ENCODE measurements around the gene SP100. TPM values are rescaled to one million over a fixed set of nuclear protein-coding genes. Genes with fewer than 3 reads are reported as not detected.

SP100 gene
- total RNA-seq, 1 experiment from 2014 or later, result 110 TPM

GRCh38 chr2:230542751-230543150 is 126.8 kb downstream of the SP100 start:
- no TSS peak for BruUV-seq (replicated peaks)
- Mint-ChIP-seq H3K4me1 (ENCODE audit: low read depth, unreplicated experiment) (no peaks in the 10 kb centered on the region), H3K4me3 (ENCODE audit: low read depth, unreplicated experiment) (no peak overlapping the region), H3K27ac (ENCODE audit: unreplicated experiment) (no peak overlapping the region), H3K36me3 (ENCODE audit: insufficient read depth, unreplicated experiment) (peaks cover 4% of the 10 kb centered on the region), H3K9me3 (ENCODE audit: low read depth, unreplicated experiment) (peaks cover 7% of the 10 kb centered on the region), H3K27me3 (ENCODE audit: unreplicated experiment) (no peaks in the 10 kb centered on the region)
- TF ChIP-seq, protein P1, sequence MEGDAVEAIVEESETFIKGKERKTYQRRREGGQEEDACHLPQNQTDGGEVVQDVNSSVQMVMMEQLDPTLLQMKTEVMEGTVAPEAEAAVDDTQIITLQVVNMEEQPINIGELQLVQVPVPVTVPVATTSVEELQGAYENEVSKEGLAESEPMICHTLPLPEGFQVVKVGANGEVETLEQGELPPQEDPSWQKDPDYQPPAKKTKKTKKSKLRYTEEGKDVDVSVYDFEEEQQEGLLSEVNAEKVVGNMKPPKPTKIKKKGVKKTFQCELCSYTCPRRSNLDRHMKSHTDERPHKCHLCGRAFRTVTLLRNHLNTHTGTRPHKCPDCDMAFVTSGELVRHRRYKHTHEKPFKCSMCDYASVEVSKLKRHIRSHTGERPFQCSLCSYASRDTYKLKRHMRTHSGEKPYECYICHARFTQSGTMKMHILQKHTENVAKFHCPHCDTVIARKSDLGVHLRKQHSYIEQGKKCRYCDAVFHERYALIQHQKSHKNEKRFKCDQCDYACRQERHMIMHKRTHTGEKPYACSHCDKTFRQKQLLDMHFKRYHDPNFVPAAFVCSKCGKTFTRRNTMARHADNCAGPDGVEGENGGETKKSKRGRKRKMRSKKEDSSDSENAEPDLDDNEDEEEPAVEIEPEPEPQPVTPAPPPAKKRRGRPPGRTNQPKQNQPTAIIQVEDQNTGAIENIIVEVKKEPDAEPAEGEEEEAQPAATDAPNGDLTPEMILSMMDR (IDR thresholded peaks at IDR 0.05; ENCODE audit: unreplicated experiment), result no peak
- intact Hi-C loops (cut with micrococcal nuclease; ENCODE audit: unreplicated experiment), result no loop called here
- CTCF ChIA-PET, result no interaction called here
- no peak for DNase-seq

GRCh38 chr2:230552181-230552580 is 136.2 kb downstream of the SP100 start:
- peak; percentile 8 for DNase-seq
- TF ChIP-seq, protein P1 (IDR thresholded peaks at IDR 0.05; ENCODE audit: unreplicated experiment), result no peak
- Mint-ChIP-seq H3K4me1 (ENCODE audit: low read depth, unreplicated experiment) (peaks cover 9% of the 10 kb centered on the region), H3K27ac (ENCODE audit: unreplicated experiment) (no peak overlapping the region), H3K4me3 (ENCODE audit: low read depth, unreplicated experiment) (no peak overlapping the region), H3K27me3 (ENCODE audit: unreplicated experiment) (no peaks in the 10 kb centered on the region), H3K9me3 (ENCODE audit: low read depth, unreplicated experiment) (peaks cover 2% of the 10 kb centered on the region), H3K36me3 (ENCODE audit: insufficient read depth, unreplicated experiment) (no peaks in the 10 kb centered on the region)
- intact Hi-C loops (cut with micrococcal nuclease; ENCODE audit: unreplicated experiment), result no loop called here
- no TSS peak for BruUV-seq (replicated peaks)
- CTCF ChIA-PET, result no interaction called here

DNA sequence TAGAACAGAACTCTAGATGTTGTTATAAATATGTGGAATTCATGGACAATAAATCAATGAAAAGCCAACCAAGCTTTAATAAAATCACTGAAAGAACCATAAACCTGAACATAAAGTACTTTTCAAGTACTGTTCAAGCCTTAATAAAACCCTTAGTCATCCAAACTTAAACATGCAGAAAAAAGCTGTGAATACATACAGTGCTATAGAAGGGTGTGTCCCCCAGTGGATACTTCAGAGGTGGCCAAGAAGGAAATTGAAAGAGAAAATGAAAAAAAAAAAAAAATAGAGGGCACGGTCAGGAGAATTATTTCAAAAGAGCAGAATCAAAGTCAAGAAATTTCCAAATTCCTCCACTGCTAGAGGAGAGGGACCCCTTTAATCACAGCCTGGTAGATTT is 141.1 kb downstream of the SP100 start:
- no peak overlapping the region for H3K4me3 Mint-ChIP-seq (ENCODE audit: low read depth, unreplicated experiment)
- peaks cover 2% of the 10 kb centered on the region for H3K4me1 Mint-ChIP-seq (ENCODE audit: low read depth, unreplicated experiment)
- H3K9me3 Mint-ChIP-seq (ENCODE audit: low read depth, unreplicated experiment), result peaks cover 2% of the 10 kb centered on the region
- TF ChIP-seq, protein P1 (IDR thresholded peaks at IDR 0.05; ENCODE audit: unreplicated experiment), result no peak
- no peak overlapping the region for H3K27ac Mint-ChIP-seq (ENCODE audit: unreplicated experiment)
- CTCF ChIA-PET, result interaction anchor here (0.7 kb wide), 1 partner anchor 411 kb away, joined by 6 read pairs; no protein-coding TSS in a partner anchor
- no TSS peak for BruUV-seq (replicated peaks)
- intact Hi-C loops (cut with micrococcal nuclease; ENCODE audit: unreplicated experiment), result no loop called here
- DNase-seq, result no peak
- no peaks in the 10 kb centered on the region for H3K27me3 Mint-ChIP-seq (ENCODE audit: unreplicated experiment)
- H3K36me3 Mint-ChIP-seq (ENCODE audit: insufficient read depth, unreplicated experiment), result no peaks in the 10 kb centered on the region

DNA sequence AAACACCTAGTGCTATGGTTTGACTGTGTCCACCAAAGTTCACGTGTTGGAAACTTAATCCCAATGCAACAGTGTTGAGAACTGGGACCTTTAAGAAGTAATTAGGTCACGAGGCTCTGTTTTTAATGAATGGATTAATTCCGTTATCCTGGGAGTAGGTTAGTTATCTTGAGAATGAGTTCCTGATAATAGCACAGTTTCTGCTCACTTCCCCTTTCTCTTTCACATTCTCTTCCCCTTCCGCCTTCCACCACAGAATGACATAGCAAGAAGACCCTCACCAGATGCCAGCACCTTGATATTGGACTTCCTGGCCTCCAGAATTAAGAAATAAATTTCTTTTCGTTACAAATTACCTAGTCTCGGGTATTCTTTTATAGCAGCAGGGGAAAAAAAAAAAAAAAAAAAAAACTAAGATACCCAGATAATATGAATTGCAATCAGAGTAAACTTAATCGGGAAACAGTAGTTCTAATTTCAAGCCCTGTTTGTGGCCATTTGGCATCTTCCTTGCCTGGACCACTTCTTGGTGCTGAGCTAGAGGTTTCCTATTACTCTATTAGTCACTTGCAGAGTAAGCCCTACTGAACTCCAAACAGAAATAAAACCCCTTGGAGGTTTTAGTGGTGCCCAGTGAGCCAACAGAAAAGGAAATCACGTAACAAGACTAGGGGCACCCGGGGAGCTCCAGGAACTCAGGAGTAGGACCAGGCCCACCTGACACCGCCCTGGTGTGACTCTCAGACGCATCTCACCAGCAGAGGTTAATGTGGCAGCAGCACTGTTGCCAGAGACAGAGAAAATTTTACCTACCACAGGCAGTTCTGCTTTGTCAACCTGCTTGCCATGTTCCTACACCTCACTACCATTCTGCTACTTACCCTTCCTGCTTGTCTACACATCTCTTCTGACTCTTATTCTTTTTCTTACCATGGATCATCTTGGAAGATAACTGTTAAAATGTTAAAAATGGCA is 149.1 kb downstream of the SP100 start:
- intact Hi-C loops (cut with micrococcal nuclease; ENCODE audit: unreplicated experiment), result no loop called here
- no peak overlapping the region for H3K27ac Mint-ChIP-seq (ENCODE audit: unreplicated experiment)
- no peak overlapping the region for H3K4me3 Mint-ChIP-seq (ENCODE audit: low read depth, unreplicated experiment)
- no peaks in the 10 kb centered on the region for H3K36me3 Mint-ChIP-seq (ENCODE audit: insufficient read depth, unreplicated experiment)
- H3K9me3 Mint-ChIP-seq (ENCODE audit: low read depth, unreplicated experiment), result no peaks in the 10 kb centered on the region
- no peaks in the 10 kb centered on the region for H3K4me1 Mint-ChIP-seq (ENCODE audit: low read depth, unreplicated experiment)
- DNase-seq, result peak; percentile 22
- no peaks in the 10 kb centered on the region for H3K27me3 Mint-ChIP-seq (ENCODE audit: unreplicated experiment)
- CTCF ChIA-PET, result no interaction called here
- no TSS peak for BruUV-seq (replicated peaks)
- TF ChIP-seq, protein P1 (IDR thresholded peaks at IDR 0.05; ENCODE audit: unreplicated experiment), result no peak

Data from Calu3 (cell line).